Measurements from ENCODE around the gene RHEX.

The RHEX gene

DNA sequence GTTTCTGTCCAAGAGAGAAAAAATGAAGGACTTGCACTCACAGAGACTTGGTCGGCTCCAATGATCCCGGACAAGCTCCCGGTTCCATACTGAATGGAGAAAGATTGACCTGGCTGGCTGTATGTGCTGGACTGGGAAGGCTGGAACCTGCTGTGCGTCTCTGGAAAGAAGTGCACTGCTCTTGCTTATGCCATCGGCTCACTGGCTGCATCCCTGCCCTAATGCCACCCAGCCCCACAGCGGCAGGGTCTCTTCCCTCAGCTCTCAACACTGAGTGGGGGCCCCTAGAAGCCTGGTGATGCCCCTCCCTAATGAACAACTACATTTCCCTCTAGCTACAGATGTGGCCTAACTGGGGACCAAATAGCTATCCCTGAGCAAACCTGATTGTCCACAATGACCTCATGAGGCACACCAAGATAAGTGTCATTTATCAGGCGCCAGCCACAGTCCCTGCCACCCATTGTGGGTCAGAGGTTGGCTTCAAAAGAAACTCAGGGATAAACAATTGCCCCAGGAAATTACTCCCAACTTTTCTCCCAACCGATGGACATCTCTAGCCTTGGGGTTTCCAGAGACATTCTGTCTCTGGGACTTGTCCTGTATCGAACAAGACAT is 31.9 kb upstream of the RHEX start:
- H3K4me3 ChIP-seq (ENCODE audit: low read depth, low read length): no peak overlapping the region
- no peak for DNase-seq (ENCODE audit: low read depth)
- TF ChIP-seq, protein P1, sequence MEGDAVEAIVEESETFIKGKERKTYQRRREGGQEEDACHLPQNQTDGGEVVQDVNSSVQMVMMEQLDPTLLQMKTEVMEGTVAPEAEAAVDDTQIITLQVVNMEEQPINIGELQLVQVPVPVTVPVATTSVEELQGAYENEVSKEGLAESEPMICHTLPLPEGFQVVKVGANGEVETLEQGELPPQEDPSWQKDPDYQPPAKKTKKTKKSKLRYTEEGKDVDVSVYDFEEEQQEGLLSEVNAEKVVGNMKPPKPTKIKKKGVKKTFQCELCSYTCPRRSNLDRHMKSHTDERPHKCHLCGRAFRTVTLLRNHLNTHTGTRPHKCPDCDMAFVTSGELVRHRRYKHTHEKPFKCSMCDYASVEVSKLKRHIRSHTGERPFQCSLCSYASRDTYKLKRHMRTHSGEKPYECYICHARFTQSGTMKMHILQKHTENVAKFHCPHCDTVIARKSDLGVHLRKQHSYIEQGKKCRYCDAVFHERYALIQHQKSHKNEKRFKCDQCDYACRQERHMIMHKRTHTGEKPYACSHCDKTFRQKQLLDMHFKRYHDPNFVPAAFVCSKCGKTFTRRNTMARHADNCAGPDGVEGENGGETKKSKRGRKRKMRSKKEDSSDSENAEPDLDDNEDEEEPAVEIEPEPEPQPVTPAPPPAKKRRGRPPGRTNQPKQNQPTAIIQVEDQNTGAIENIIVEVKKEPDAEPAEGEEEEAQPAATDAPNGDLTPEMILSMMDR (IDR thresholded peaks at IDR 0.05; ENCODE audit: insufficient read depth, low read depth, low read length, missing control alignments): no peak

DNA sequence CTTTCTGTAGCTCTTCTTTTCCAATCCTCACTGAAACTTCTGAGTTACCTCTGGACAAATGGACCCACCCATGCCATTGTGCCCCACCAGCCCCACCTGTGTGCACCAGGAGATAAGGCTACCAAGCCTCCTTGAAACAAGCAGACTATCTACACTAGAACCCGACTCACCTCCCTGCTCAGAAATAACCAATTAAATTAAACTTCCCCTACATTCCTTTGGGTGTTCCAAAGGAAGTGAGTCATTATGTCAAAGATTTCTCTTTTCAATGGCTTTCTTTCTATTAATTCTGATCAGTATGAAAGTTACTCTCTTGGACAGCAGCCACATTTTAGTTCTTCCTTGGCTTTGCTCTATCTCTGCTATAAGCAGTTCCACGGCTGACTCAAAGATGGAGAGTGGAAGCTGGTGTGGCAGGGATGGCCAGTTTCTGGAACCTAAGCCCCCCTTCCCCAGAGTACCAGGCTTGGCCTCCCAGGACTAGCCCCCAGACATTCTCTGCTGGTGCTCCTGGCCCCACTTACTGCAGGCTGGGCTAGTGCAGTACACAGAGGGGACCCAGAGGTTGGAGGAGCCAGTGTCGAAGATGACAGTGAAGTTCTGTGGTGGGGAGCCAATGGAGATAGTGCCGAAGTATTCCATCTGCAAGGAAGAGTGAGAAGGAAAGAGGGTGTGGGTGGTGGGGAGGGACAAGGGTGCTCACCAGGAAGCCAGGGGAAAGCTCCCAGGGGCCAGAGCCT is 31.2 kb upstream of the RHEX start:
- no peak for DNase-seq (ENCODE audit: low read depth)
- TF ChIP-seq, protein P1 (IDR thresholded peaks at IDR 0.05; ENCODE audit: insufficient read depth, low read depth, low read length, missing control alignments): no peak
- H3K4me3 ChIP-seq (ENCODE audit: low read depth, low read length): no peak overlapping the region

DNA sequence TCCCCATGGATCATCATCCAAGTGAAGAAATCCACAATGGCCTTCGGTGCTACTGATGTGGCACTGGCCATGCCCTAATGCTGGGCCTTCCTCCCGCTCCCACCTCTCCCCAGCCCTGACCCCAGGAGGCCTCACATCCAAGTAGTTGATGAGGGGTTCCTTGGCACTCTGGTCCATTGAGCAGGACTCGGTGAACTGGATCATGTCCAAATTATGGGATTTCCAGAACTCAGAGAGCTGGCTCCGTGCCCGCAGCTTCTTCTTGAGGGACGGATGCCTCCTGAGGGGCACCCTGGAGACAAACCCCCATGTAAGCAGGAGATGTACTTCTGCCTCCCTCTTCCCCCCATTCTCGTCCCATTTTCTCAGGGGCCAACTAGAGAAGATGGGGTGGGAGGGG is 30.2 kb upstream of the RHEX start:
- no peak for DNase-seq (ENCODE audit: low read depth)
- TF ChIP-seq, protein P1 (IDR thresholded peaks at IDR 0.05; ENCODE audit: insufficient read depth, low read depth, low read length, missing control alignments): no peak
- no peak overlapping the region for H3K4me3 ChIP-seq (ENCODE audit: low read depth, low read length)

DNA sequence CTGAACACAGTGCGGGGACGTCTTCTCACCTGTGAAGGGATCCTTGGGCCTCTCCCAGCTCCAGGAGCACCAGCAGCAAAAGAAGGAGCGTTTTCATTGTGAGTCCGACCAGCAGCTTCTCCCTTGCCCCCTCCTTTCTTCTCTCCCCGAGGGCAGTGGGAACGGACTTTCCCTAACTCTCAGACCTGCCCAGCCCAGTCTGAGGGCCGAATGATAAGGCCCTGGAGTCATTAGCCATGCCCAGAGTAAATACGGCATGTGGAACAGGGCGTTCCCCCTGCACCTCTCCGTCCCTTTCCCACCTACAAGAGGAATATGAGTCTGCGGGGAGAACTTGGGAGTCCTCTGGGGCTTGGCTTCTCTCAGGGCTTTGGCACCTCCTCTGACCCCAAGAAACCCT is 29.3 kb upstream of the RHEX start, which contains the start of gene CTSE:
TSS of gene CTSE (minus strand) at position 201 of the 400 bp plus-strand sequence. CDS start at position 97, 104 bp downstream.
- TF ChIP-seq, protein P1 (IDR thresholded peaks at IDR 0.05; ENCODE audit: insufficient read depth, low read depth, low read length, missing control alignments): no peak
- no peak within 1 kb of the TSS for H3K4me3 ChIP-seq (ENCODE audit: low read depth, low read length)
- no peak for DNase-seq (ENCODE audit: low read depth)

DNA sequence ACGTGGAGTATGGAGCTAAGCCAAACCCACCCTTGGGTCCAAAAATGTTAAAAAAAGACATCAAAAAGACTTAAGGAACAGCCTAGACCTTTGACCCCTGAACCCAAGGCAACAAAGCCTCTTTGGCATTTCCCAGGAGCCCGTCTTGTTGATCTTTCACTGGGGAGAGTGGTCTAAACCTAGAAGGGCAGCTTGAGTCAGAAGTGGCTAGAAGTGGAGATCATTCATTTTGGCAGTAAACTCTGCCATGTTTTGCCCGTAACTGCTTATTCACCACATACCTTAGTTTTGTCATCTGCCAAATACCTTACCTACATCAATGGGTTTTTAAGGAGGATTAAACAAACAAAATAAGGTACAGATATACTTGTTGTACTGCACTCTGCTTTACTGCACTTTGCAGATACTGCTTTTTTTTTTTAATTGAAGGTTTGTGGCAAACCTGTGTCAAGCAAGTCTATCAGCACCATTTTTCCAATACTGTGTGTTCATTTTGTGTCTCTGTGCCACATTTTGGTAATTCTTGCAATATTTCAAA is 27.6 kb upstream of the RHEX start:
- TF ChIP-seq, protein P1 (IDR thresholded peaks at IDR 0.05; ENCODE audit: insufficient read depth, low read depth, low read length, missing control alignments): no peak
- DNase-seq (ENCODE audit: low read depth): no peak
- H3K4me3 ChIP-seq (ENCODE audit: low read depth, low read length): no peak overlapping the region

DNA sequence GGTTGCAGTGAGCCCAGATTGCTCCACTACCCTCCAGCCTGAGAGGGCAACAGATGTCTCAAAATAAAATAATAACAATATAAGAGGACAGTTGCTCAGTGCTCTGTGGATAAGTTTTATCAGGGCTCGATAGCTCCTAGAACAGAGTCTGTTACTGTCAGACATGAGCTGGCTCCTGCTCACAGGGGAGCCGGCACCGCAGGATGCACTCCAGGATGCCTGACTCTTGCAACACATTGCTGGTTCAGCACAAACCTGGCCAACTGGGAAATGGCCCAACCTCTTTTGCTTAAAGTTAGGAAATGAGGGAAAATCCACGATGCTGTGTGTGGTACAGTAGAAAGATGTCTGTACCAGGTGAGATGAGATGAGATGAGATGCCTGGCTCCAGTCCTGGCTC is 23.5 kb upstream of the RHEX start:
- H3K4me3 ChIP-seq (ENCODE audit: low read depth, low read length): no peak overlapping the region
- DNase-seq (ENCODE audit: low read depth): no peak
- TF ChIP-seq, protein P1 (IDR thresholded peaks at IDR 0.05; ENCODE audit: insufficient read depth, low read depth, low read length, missing control alignments): no peak
